NCI-H1694 (cell line): ENCODE results near the gene GLI3.

Source experiments
- DNase-seq: peaks from one replicate; lab custom pipeline; 2025; lab: John Stamatoyannopoulos, UW

The GLI3 gene

GRCh38 chr7:42143711-42144600, 93.1 kb downstream of the GLI3 start:
- DNase-seq: no peak

GRCh38 chr7:42142089-42142488, 94.9 kb downstream of the GLI3 start:
- no peak for DNase-seq

- DNase-seq: no peak
Measured at GRCh38 chr7:42139751-42140150, 97.3 kb downstream of the GLI3 start.

- DNase-seq: no peak
Measured at GRCh38 chr7:42138691-42139090, 98.3 kb downstream of the GLI3 start.

- DNase-seq: no peak
Measured at GRCh38 chr7:42137941-42138340, 99.1 kb downstream of the GLI3 start.

- DNase-seq: no peak
Measured at GRCh38 chr7:42137431-42137830, 99.6 kb downstream of the GLI3 start.

GRCh38 chr7:42135728-42136127, 101.3 kb downstream of the GLI3 start:
- no peak for DNase-seq

- no peak for DNase-seq
Measured at GRCh38 chr7:42134276-42134876, 102.6 kb downstream of the GLI3 start.

GRCh38 chr7:42133321-42133720, 103.7 kb downstream of the GLI3 start:
- no peak for DNase-seq

- no peak for DNase-seq
Measured at GRCh38 chr7:42128703-42129102, 108.3 kb downstream of the GLI3 start.

GRCh38 chr7:42127232-42127622, 109.8 kb downstream of the GLI3 start:
- DNase-seq: no peak

GRCh38 chr7:42126475-42127231, 110.4 kb downstream of the GLI3 start:
- no peak for DNase-seq

GRCh38 chr7:42125321-42125720, 111.7 kb downstream of the GLI3 start:
- DNase-seq: no peak

- no peak for DNase-seq
Measured at GRCh38 chr7:42123716-42124115, 113.3 kb downstream of the GLI3 start.

- no peak for DNase-seq
Measured at GRCh38 chr7:42120191-42120590, 116.8 kb downstream of the GLI3 start.

- no peak for DNase-seq
Measured at GRCh38 chr7:42117201-42117600, 119.8 kb downstream of the GLI3 start.

GRCh38 chr7:42115795-42116194, 121.2 kb downstream of the GLI3 start:
- DNase-seq: no peak

- no peak for DNase-seq
Measured at GRCh38 chr7:42110333-42110732, 126.7 kb downstream of the GLI3 start.

- DNase-seq: no peak
Measured at GRCh38 chr7:42108803-42109528, 128.0 kb downstream of the GLI3 start.

- no peak for DNase-seq
Measured at GRCh38 chr7:42107484-42108240, 129.3 kb downstream of the GLI3 start.

- no peak for DNase-seq
Measured at GRCh38 chr7:42106562-42106961, 130.4 kb downstream of the GLI3 start.
